ENCODE measurements around the gene TGFBR3L.

DNA sequence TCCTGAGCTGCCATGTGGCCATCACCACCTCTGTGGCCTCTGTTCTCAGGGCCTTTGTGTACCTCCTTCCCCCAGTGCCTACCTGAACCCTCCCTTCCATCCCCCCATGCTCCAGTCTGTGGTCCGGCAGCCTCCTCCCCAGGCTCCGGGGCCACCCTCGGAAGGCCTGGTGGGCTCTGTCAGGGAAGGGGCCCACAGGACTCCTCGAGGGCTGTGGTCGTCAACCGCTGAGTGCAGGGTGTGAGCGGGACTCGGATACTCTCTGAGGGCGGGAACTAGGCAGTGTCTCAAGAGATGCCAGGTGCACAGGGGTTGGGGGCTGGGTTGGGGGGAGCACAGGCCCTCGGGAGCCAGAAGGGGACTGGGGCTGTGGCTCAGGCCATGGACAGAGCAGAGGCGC, 7.1 kb upstream of the TGFBR3L start:
- TF ChIP-seq PTBP1 (IDR thresholded peaks at IDR 0.05; ENCODE audit: low read depth, low read length, poor library complexity, severe bottlenecking) (no peak), ZBTB8A (CRISPR knock-in tag; IDR thresholded peaks at IDR 0.05; ENCODE audit: borderline replicate concordance, low read depth) (no peak), SETDB1 (CRISPR knock-in tag; IDR thresholded peaks at IDR 0.05; ENCODE audit: borderline replicate concordance) (no peak), ZNF7 (CRISPR knock-in tag; IDR thresholded peaks at IDR 0.05) (no peak), GABPA (IDR thresholded peaks at IDR 0.05; ENCODE audit: low read depth, low read length) (no peak), GABPA (CRISPR knock-in tag; IDR thresholded peaks at IDR 0.05; ENCODE audit: low read depth) (no peak), MAFK (conservative IDR thresholded peaks at IDR 0.05 in 1 of 2, IDR thresholded peaks at IDR 0.05 in 1 of 2; ENCODE audit: low read length in 2 of 2) (no peak), ZNF746 (CRISPR knock-in tag; IDR thresholded peaks at IDR 0.05) (no peak), SIN3A (IDR thresholded peaks at IDR 0.05; ENCODE audit: borderline replicate concordance, low read depth, low read length) (no peak)
- TF ChIP-seq, protein P1, sequence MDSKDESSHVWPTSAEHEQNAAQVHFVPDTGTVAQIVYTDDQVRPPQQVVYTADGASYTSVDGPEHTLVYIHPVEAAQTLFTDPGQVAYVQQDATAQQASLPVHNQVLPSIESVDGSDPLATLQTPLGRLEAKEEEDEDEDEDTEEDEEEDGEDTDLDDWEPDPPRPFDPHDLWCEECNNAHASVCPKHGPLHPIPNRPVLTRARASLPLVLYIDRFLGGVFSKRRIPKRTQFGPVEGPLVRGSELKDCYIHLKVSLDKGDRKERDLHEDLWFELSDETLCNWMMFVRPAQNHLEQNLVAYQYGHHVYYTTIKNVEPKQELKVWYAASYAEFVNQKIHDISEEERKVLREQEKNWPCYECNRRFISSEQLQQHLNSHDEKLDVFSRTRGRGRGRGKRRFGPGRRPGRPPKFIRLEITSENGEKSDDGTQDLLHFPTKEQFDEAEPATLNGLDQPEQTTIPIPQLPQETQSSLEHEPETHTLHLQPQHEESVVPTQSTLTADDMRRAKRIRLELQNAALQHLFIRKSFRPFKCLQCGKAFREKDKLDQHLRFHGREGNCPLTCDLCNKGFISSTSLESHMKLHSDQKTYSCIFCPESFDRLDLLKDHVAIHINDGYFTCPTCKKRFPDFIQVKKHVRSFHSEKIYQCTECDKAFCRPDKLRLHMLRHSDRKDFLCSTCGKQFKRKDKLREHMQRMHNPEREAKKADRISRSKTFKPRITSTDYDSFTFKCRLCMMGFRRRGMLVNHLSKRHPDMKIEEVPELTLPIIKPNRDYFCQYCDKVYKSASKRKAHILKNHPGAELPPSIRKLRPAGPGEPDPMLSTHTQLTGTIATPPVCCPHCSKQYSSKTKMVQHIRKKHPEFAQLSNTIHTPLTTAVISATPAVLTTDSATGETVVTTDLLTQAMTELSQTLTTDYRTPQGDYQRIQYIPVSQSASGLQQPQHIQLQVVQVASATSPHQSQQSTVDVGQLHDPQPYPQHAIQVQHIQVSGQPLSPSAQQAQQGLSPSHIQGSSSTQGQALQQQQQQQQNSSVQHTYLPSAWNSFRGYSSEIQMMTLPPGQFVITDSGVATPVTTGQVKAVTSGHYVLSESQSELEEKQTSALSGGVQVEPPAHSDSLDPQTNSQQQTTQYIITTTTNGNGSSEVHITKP (CRISPR knock-in tag; IDR thresholded peaks at IDR 0.05; ENCODE audit: low read depth): no peak
- TF ChIP-seq, protein P2, sequence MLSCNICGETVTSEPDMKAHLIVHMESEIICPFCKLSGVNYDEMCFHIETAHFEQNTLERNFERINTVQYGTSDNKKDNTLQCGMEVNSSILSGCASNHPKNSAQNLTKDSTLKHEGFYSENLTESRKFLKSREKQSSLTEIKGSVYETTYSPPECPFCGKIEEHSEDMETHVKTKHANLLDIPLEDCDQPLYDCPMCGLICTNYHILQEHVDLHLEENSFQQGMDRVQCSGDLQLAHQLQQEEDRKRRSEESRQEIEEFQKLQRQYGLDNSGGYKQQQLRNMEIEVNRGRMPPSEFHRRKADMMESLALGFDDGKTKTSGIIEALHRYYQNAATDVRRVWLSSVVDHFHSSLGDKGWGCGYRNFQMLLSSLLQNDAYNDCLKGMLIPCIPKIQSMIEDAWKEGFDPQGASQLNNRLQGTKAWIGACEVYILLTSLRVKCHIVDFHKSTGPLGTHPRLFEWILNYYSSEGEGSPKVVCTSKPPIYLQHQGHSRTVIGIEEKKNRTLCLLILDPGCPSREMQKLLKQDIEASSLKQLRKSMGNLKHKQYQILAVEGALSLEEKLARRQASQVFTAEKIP (CRISPR knock-in tag; IDR thresholded peaks at IDR 0.05; ENCODE audit: borderline replicate concordance): no peak
- TF ChIP-seq, protein P3, sequence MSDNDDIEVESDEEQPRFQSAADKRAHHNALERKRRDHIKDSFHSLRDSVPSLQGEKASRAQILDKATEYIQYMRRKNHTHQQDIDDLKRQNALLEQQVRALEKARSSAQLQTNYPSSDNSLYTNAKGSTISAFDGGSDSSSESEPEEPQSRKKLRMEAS (IDR thresholded peaks at IDR 0.05): no peak
- TF ChIP-seq, protein P4, sequence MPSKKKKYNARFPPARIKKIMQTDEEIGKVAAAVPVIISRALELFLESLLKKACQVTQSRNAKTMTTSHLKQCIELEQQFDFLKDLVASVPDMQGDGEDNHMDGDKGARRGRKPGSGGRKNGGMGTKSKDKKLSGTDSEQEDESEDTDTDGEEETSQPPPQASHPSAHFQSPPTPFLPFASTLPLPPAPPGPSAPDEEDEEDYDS (CRISPR knock-in tag; IDR thresholded peaks at IDR 0.05): no peak
- TF ChIP-seq, protein P5, sequence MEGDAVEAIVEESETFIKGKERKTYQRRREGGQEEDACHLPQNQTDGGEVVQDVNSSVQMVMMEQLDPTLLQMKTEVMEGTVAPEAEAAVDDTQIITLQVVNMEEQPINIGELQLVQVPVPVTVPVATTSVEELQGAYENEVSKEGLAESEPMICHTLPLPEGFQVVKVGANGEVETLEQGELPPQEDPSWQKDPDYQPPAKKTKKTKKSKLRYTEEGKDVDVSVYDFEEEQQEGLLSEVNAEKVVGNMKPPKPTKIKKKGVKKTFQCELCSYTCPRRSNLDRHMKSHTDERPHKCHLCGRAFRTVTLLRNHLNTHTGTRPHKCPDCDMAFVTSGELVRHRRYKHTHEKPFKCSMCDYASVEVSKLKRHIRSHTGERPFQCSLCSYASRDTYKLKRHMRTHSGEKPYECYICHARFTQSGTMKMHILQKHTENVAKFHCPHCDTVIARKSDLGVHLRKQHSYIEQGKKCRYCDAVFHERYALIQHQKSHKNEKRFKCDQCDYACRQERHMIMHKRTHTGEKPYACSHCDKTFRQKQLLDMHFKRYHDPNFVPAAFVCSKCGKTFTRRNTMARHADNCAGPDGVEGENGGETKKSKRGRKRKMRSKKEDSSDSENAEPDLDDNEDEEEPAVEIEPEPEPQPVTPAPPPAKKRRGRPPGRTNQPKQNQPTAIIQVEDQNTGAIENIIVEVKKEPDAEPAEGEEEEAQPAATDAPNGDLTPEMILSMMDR (CRISPR knock-in tag; IDR thresholded peaks at IDR 0.05): no peak
- TF ChIP-seq, protein P6, sequence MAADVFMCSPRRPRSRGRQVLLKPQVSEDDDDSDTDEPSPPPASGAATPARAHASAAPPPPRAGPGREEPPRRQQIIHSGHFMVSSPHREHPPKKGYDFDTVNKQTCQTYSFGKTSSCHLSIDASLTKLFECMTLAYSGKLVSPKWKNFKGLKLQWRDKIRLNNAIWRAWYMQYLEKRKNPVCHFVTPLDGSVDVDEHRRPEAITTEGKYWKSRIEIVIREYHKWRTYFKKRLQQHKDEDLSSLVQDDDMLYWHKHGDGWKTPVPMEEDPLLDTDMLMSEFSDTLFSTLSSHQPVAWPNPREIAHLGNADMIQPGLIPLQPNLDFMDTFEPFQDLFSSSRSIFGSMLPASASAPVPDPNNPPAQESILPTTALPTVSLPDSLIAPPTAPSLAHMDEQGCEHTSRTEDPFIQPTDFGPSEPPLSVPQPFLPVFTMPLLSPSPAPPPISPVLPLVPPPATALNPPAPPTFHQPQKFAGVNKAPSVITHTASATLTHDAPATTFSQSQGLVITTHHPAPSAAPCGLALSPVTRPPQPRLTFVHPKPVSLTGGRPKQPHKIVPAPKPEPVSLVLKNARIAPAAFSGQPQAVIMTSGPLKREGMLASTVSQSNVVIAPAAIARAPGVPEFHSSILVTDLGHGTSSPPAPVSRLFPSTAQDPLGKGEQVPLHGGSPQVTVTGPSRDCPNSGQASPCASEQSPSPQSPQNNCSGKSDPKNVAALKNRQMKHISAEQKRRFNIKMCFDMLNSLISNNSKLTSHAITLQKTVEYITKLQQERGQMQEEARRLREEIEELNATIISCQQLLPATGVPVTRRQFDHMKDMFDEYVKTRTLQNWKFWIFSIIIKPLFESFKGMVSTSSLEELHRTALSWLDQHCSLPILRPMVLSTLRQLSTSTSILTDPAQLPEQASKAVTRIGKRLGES (CRISPR knock-in tag; IDR thresholded peaks at IDR 0.05; ENCODE audit: borderline replicate concordance): no peak

Measured in HepG2 (cell line).